ENCODE data around the gene SMG5.

Gene SMG5

DNA sequence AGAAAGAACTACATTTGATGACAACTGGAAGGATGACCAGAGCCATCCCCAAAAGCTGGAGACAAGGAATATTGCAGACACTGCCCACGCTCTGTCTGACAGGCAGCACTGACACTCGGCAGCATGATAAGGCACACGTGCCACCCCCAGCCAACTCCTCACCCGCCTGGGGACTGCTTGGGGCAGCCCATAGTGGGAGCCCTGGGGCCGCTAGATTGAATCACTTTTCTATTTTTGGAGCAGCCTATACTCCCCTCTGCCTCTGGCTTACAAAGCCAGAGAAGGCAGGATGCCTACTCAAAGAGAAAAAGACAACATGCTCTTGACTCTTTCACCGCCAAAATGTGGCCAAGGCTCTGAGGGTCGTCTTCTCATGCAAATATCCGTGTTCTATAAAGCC lies 1.3 kb downstream of the SMG5 start:
- FAIRE-seq (peak; percentile 35), DNase-seq (ENCODE audit: insufficient read length, low spot score) (no peak)
- TF ChIP-seq, protein P1, sequence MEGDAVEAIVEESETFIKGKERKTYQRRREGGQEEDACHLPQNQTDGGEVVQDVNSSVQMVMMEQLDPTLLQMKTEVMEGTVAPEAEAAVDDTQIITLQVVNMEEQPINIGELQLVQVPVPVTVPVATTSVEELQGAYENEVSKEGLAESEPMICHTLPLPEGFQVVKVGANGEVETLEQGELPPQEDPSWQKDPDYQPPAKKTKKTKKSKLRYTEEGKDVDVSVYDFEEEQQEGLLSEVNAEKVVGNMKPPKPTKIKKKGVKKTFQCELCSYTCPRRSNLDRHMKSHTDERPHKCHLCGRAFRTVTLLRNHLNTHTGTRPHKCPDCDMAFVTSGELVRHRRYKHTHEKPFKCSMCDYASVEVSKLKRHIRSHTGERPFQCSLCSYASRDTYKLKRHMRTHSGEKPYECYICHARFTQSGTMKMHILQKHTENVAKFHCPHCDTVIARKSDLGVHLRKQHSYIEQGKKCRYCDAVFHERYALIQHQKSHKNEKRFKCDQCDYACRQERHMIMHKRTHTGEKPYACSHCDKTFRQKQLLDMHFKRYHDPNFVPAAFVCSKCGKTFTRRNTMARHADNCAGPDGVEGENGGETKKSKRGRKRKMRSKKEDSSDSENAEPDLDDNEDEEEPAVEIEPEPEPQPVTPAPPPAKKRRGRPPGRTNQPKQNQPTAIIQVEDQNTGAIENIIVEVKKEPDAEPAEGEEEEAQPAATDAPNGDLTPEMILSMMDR (IDR thresholded peaks at IDR 0.05; ENCODE audit: insufficient read depth, missing control alignments) = no peak

GRCh38 chr1:156279837-156280236 lies 2.8 kb downstream of the SMG5 start:
- FAIRE-seq = no peak
- TF ChIP-seq, protein P1 (IDR thresholded peaks at IDR 0.05; ENCODE audit: insufficient read depth, missing control alignments) = no peak
- DNase-seq (ENCODE audit: insufficient read length, low spot score) = no peak

GRCh38 chr1:156276966-156277381 lies 5.7 kb downstream of the SMG5 start:
- FAIRE-seq (peak; percentile 64), DNase-seq (ENCODE audit: insufficient read length, low spot score) (no peak)
- TF ChIP-seq, protein P1 (IDR thresholded peaks at IDR 0.05; ENCODE audit: insufficient read depth, missing control alignments) = no peak

GRCh38 chr1:156276532-156276931 lies 6.1 kb downstream of the SMG5 start:
- FAIRE-seq = no peak
- TF ChIP-seq, protein P1 (IDR thresholded peaks at IDR 0.05; ENCODE audit: insufficient read depth, missing control alignments) = no peak
- no peak for DNase-seq (ENCODE audit: insufficient read length, low spot score)

DNA sequence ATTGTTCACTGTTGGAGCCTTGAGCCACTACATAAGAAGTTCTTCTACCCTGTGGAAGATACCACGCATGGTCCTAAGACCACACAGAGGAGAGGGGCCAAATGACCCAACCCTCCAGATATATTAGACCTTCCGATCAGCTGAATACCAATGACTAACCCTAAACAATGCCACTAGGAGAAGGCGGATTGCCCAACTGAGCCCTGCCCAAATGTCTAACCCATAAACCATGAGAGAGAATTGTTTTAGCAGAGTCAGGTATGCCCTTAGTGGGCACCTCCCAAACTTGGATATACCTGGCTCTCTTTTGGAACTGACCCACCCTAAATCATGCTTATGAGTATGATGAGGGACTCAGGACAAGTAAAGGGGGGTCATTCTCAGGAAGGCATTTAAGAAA lies 12.3 kb downstream of the SMG5 start:
- TF ChIP-seq, protein P1 (IDR thresholded peaks at IDR 0.05; ENCODE audit: insufficient read depth, missing control alignments) = no peak
- no peak for DNase-seq (ENCODE audit: insufficient read length, low spot score)
- peak; percentile 44 for FAIRE-seq

GRCh38 chr1:156268336-156268735 lies 14.3 kb downstream of the SMG5 start:
- TF ChIP-seq, protein P1 (IDR thresholded peaks at IDR 0.05; ENCODE audit: insufficient read depth, missing control alignments) = no peak
- FAIRE-seq (no peak), DNase-seq (ENCODE audit: insufficient read length, low spot score) (no peak)

GRCh38 chr1:156266051-156266450 lies 16.6 kb downstream of the SMG5 start:
- no peak for DNase-seq (ENCODE audit: insufficient read length, low spot score)
- TF ChIP-seq, protein P1 (IDR thresholded peaks at IDR 0.05; ENCODE audit: insufficient read depth, missing control alignments) = no peak
- FAIRE-seq = no peak
